HEK293 (cell line): Measurements from ENCODE around the gene TPM1.

ENCODE experiments used
- CTCF ChIA-PET: fragments of 350-600 bp; formaldehyde crosslinking; extraction: SDS; loops from one replicate; lab custom pipeline; 2021; ENCODE audit warnings: antibody characterized with exemption; lab: Yijun Ruan, JAX
- POLR2A ChIA-PET: fragments of 300-600 bp; formaldehyde crosslinking; extraction: SDS; loops from one replicate; lab custom pipeline; 2020; ENCODE audit warnings: antibody characterized with exemption, inconsistent platforms; lab: Yijun Ruan, JAX
- H3K27ac ChIP-seq: fragments of 200-500 bp; sonication (Bioruptor generic); 2 replicates; pipeline ENCODE4 v1.5.1; 2014; ENCODE audit warnings: low read depth, low read length, control low read depth, inconsistent platforms; ENCODE audit errors: extremely low read depth
- H3K36me3 ChIP-seq, 2 experiments: fragments of 200-500 bp in 1 of 2; sonication (Bioruptor generic) in 1 of 2; 1 replicate in 1 of 2; 2 replicates in 1 of 2; pipeline ENCODE4 v1.5.1; 2014 to 2017; ENCODE audit warnings: inconsistent platforms in 2 of 2, low read length in 2 of 2; ENCODE audit not compliant: control insufficient read depth in 2 of 2, insufficient read depth in 1 of 2
- H3K4me1 ChIP-seq: fragments of 200-500 bp; sonication (Bioruptor generic); 2 replicates; pipeline ENCODE4 v1.5.1; 2014; ENCODE audit warnings: mild to moderate bottlenecking, low read length, inconsistent platforms; ENCODE audit not compliant: control insufficient read depth, insufficient read depth
- H3K4me3 ChIP-seq: 2 replicates; pipeline ENCODE4 v1.5.1; 2011; ENCODE audit warnings: low read depth, mild to moderate bottlenecking, control low read depth, low read length, moderate library complexity
- H3K9me3 ChIP-seq: fragments of 200-500 bp; sonication (Bioruptor generic); 2 replicates; pipeline ENCODE4 v1.5.1; 2014; ENCODE audit warnings: low read depth, low read length, inconsistent platforms; ENCODE audit not compliant: control insufficient read depth, insufficient read depth
- BCL11B ChIP-seq: fragments of 450-650 bp; formaldehyde crosslinking; IDR thresholded peaks from 2 replicates; pipeline ENCODE4 v1.5.1; 2016; ENCODE audit warnings: low read depth, missing biosample characterization, missing genetic modification characterization
- MEIS1 ChIP-seq: sonication (generic); formaldehyde crosslinking; IDR thresholded peaks from 2 replicates; pipeline ENCODE4 v1.8.1; 2022; ENCODE audit warnings: missing genetic modification reagents, mild to moderate bottlenecking, borderline replicate concordance
- OVOL3 ChIP-seq: fragments of 450-650 bp; formaldehyde crosslinking; IDR thresholded peaks from 2 replicates; pipeline ENCODE4 v1.5.1; 2016; ENCODE audit warnings: missing biosample characterization, missing genetic modification characterization
- PRDM1 ChIP-seq: fragments of 450-650 bp; formaldehyde crosslinking; IDR thresholded peaks from 2 replicates; pipeline ENCODE4; 2016; ENCODE audit warnings: missing biosample characterization, missing genetic modification characterization
- TCF7L2 ChIP-seq: IDR thresholded peaks from 2 replicates; pipeline ENCODE4 v1.6.1; 2011; ENCODE audit warnings: low read depth, mild to moderate bottlenecking, inconsistent platforms, low read length, moderate library complexity, borderline replicate concordance
- ZEB2 ChIP-seq: fragments of 450-650 bp; formaldehyde crosslinking; IDR thresholded peaks from 2 replicates; pipeline ENCODE4 v1.5.1; 2016; ENCODE audit warnings: missing biosample characterization, missing genetic modification characterization
- ZNF140 ChIP-seq: fragments of 450-650 bp; formaldehyde crosslinking; IDR thresholded peaks from 2 replicates; pipeline ENCODE4 v1.5.1; 2016; ENCODE audit warnings: missing biosample characterization, missing genetic modification characterization
- ZNF146 ChIP-seq: fragments of 450-650 bp; formaldehyde crosslinking; IDR thresholded peaks from 2 replicates; pipeline ENCODE4 v1.5.1; 2016; ENCODE audit warnings: missing biosample characterization, missing genetic modification characterization
- ZNF155 ChIP-seq: fragments of 450-650 bp; formaldehyde crosslinking; IDR thresholded peaks from 2 replicates; pipeline ENCODE4 v1.5.1; 2016; ENCODE audit warnings: missing biosample characterization, missing genetic modification characterization
- ZNF19 ChIP-seq: fragments of 450-650 bp; formaldehyde crosslinking; IDR thresholded peaks from 2 replicates; pipeline ENCODE4; 2016; ENCODE audit warnings: missing biosample characterization, missing genetic modification characterization, low read depth
- ZNF248 ChIP-seq: fragments of 450-650 bp; formaldehyde crosslinking; IDR thresholded peaks from 2 replicates; pipeline ENCODE4 v1.5.1; 2017; ENCODE audit warnings: missing biosample characterization, missing genetic modification characterization
- ZNF266 ChIP-seq: fragments of 450-650 bp; formaldehyde crosslinking; IDR thresholded peaks from 2 replicates; pipeline ENCODE4 v1.5.1; 2016; ENCODE audit warnings: missing biosample characterization, missing genetic modification characterization, low read depth
- ZNF274 ChIP-seq, 2 experiments: fragments of 200-500 bp in 1 of 2; fragments of 450-650 bp in 1 of 2; sonication (Bioruptor generic) in 1 of 2; formaldehyde crosslinking in 1 of 2; IDR thresholded peaks; 2 replicates each; pipeline versions ENCODE4 v1.5.1 to v1.6.1; 2014 to 2016; ENCODE audit warnings: borderline replicate concordance in 1 of 2, inconsistent platforms in 1 of 2, low read length in 1 of 2, missing biosample characterization in 1 of 2, missing genetic modification characterization in 1 of 2
- ZNF341 ChIP-seq: fragments of 450-650 bp; formaldehyde crosslinking; IDR thresholded peaks from 2 replicates; pipeline ENCODE4; 2016; ENCODE audit warnings: low read depth, missing biosample characterization, missing genetic modification characterization
- ZNF350 ChIP-seq: fragments of 450-650 bp; formaldehyde crosslinking; IDR thresholded peaks from 2 replicates; pipeline ENCODE4 v1.5.0; 2017; ENCODE audit warnings: missing biosample characterization, mild to moderate bottlenecking, missing genetic modification characterization
- ZNF544 ChIP-seq: fragments of 450-650 bp; formaldehyde crosslinking; IDR thresholded peaks from 2 replicates; pipeline ENCODE4 v1.5.0; 2017; ENCODE audit warnings: missing biosample characterization, missing genetic modification characterization
- ZNF548 ChIP-seq: fragments of 450-650 bp; formaldehyde crosslinking; IDR thresholded peaks from 2 replicates; pipeline ENCODE4 v1.5.1; 2016; ENCODE audit warnings: missing biosample characterization, missing genetic modification characterization
- ZNF830 ChIP-seq: fragments of 450-650 bp; IDR thresholded peaks from 2 replicates; pipeline ENCODE4 v1.5.0; 2018; ENCODE audit warnings: missing biosample characterization, missing genetic modification characterization, low read depth, mild to moderate bottlenecking, moderate library complexity
- ZSCAN23 ChIP-seq: fragments of 450-650 bp; formaldehyde crosslinking; IDR thresholded peaks from 2 replicates; pipeline ENCODE4 v1.5.1; 2016; ENCODE audit warnings: missing biosample characterization, missing genetic modification characterization
- TF ChIP-seq, protein P1 (sequence below): fragments of 450-650 bp; formaldehyde crosslinking; IDR thresholded peaks from 2 replicates; pipeline ENCODE4 v1.5.1; 2017; ENCODE audit warnings: missing biosample characterization, missing genetic modification characterization
- TF ChIP-seq, protein P2 (sequence below): fragments of 450-650 bp; formaldehyde crosslinking; IDR thresholded peaks from 2 replicates; pipeline ENCODE4 v1.5.1; 2016; ENCODE audit warnings: missing biosample characterization, missing genetic modification characterization
- TF ChIP-seq, protein P3 (sequence below): fragments of 450-650 bp; formaldehyde crosslinking; IDR thresholded peaks from 2 replicates; pipeline ENCODE4 v1.5.1; 2017; ENCODE audit warnings: missing biosample characterization, missing genetic modification characterization

Gene TPM1

DNA sequence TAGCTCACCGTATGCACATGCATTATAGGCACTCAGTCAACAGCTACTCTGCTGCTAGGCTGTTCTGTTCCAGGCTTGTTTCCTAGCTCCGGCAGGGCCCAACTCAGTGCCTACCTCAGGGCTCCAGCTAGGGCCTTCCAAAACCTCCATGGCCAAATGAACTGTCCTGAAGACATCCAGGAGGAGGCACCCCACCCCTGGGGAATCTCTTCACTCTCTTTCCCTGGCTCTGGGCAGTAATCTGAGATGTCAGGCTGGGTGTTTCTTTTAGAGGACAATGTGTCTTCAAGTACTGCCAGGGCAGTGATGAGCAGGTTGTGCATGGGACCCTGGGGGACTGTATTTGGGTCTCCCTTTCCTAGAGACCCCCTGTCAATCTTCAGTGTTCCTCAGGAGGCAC lies 38.3 kb upstream of the TPM1 start:
- Histone ChIP-seq H3K4me1 (no peaks in the 10 kb centered on the region), H3K4me3 (no peak overlapping the region), H3K27ac (no peak overlapping the region), H3K9me3 (no peaks in the 10 kb centered on the region), H3K36me3 (no peaks in the 10 kb centered on the region)
- CTCF ChIA-PET = no interaction called here
- TF ChIP-seq, protein P1, sequence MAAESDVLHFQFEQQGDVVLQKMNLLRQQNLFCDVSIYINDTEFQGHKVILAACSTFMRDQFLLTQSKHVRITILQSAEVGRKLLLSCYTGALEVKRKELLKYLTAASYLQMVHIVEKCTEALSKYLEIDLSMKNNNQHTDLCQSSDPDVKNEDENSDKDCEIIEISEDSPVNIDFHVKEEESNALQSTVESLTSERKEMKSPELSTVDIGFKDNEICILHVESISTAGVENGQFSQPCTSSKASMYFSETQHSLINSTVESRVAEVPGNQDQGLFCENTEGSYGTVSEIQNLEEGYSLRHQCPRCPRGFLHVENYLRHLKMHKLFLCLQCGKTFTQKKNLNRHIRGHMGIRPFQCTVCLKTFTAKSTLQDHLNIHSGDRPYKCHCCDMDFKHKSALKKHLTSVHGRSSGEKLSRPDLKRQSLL (tag by site-specific recombination) = no peak
- TF ChIP-seq ZNF248 (tag by site-specific recombination) = no peak
- TF ChIP-seq ZSCAN23 (tag by site-specific recombination) = no peak
- TF ChIP-seq ZNF19 (tag by site-specific recombination) = no peak
- TF ChIP-seq ZNF350 (tag by site-specific recombination) = no peak
- TF ChIP-seq ZNF548 (tag by site-specific recombination) = no peak
- no peak for TF ChIP-seq ZNF274 (IDR thresholded peaks at IDR 0.05; ENCODE audit: low read length)
- TF ChIP-seq ZNF274 (tag by site-specific recombination; IDR thresholded peaks at IDR 0.05; ENCODE audit: borderline replicate concordance) = no peak
- no peak for TF ChIP-seq MEIS1 (CRISPR knock-in tag)
- no peak for TF ChIP-seq OVOL3
- no peak for TF ChIP-seq ZNF544 (tag by site-specific recombination)
- no peak for TF ChIP-seq ZNF830 (tag by site-specific recombination)
- no peak for TF ChIP-seq ZNF140 (tag by site-specific recombination)
- TF ChIP-seq ZEB2 (tag by site-specific recombination) = no peak
- no peak for TF ChIP-seq ZNF266 (tag by site-specific recombination)
- POLR2A ChIA-PET = no interaction called here

DNA sequence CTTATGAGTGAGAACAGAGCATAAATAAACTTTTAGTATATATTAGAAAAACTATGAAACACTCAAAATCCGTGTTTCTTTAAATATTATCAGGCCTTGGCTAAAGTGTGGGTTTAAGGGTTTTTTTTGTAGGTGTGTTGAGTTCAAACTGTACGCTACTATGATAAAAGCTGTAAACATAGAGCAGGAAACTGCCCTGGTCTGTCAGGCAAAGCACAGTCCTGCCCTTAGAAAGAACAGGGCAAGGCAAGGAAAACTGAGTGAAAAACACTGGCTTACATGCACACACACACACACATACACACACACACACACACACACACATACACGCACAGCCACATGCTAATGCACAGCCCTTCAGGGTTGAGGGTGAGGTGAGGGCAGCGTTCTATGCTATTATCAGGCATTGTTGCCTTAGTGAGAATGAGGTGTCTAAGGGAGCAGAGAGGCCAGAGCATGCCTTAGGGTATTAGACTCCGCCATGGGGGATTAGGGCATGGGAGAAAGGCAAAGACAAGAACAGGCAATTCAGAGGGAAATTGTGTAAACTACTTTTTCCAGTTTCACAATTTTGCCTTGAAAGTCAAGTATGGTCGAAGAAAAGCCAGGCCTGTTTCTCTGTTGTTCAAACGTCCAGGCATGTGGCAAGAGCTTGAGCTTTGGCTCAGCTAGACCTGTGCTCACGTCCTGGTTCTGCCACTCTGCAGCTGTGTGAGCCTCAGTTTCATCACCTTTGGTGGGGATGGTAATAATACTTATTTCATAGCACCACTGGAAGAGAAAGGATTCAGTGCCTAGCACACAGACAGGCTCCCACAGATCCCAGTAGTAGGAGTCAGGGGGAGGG lies 36.3 kb upstream of the TPM1 start:
- no peak for TF ChIP-seq PRDM1 (tag by site-specific recombination)
- TF ChIP-seq, protein P2, sequence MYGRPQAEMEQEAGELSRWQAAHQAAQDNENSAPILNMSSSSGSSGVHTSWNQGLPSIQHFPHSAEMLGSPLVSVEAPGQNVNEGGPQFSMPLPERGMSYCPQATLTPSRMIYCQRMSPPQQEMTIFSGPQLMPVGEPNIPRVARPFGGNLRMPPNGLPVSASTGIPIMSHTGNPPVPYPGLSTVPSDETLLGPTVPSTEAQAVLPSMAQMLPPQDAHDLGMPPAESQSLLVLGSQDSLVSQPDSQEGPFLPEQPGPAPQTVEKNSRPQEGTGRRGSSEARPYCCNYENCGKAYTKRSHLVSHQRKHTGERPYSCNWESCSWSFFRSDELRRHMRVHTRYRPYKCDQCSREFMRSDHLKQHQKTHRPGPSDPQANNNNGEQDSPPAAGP (tag by site-specific recombination) = no peak
- TF ChIP-seq ZNF341 = no peak
- TF ChIP-seq ZNF146 (tag by site-specific recombination) = no peak
- TF ChIP-seq ZNF155 = no peak
- TF ChIP-seq, protein P3, sequence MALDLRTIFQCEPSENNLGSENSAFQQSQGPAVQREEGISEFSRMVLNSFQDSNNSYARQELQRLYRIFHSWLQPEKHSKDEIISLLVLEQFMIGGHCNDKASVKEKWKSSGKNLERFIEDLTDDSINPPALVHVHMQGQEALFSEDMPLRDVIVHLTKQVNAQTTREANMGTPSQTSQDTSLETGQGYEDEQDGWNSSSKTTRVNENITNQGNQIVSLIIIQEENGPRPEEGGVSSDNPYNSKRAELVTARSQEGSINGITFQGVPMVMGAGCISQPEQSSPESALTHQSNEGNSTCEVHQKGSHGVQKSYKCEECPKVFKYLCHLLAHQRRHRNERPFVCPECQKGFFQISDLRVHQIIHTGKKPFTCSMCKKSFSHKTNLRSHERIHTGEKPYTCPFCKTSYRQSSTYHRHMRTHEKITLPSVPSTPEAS = peak; percentile 30; the same call in 1 of the 2 replicates
- no peak for TF ChIP-seq BCL11B (tag by site-specific recombination)
- TF ChIP-seq TCF7L2 = no peak
- POLR2A ChIA-PET = no interaction called here
- H3K36me3 ChIP-seq = no peaks in the 10 kb centered on the region
- no peak overlapping the region for H3K27ac ChIP-seq
- CTCF ChIA-PET = interaction anchor here (0.6 kb wide), 2 partner anchors 8 to 41 kb away, joined by 4 read pairs; no protein-coding TSS in a partner anchor
- no peak overlapping the region for H3K4me3 ChIP-seq
- H3K4me1 ChIP-seq = no peaks in the 10 kb centered on the region
- H3K9me3 ChIP-seq = no peaks in the 10 kb centered on the region
